Gastrocnemius medialis (tissue), 4 donors: ENCODE measurements around the gene PER3. TPM values are rescaled to one million over a fixed set of nuclear protein-coding genes. Genes with fewer than 3 reads are reported as not detected.

Experiments
- ATAC-seq, 2 donors: fragments of 150-250 bp; one replicate each; pipeline ENCODE4 v1.9.1; 2016
- DNase-seq, 2 donors: peaks; one replicate each; pipeline ENCODE4 v3.0.0-alpha.2; 2019
- H3K27ac ChIP-seq, 4 donors: fragments of 200-600 bp; sonication (generic); 1 replicate in 1 of 4; 2 replicates in 3 of 4; pipeline ENCODE4 v1.5.1; 2016 to 2018; ENCODE audit warnings: mild to moderate bottlenecking in 2 of 4, moderate library complexity in 1 of 4
- H3K27me3 ChIP-seq, 3 donors: fragments of 200-600 bp; sonication (generic) in 2 of 3; 1 replicate in 1 of 3; 2 replicates in 2 of 3; pipeline versions ENCODE4 v1.5.1 to v1.6.0; 2016 to 2019; ENCODE audit warnings: mild to moderate bottlenecking in 1 of 3, moderate library complexity in 1 of 3
- H3K36me3 ChIP-seq, 2 donors: fragments of 200-600 bp; sonication (generic) in 1 of 2; one replicate each; pipeline ENCODE4 v1.5.1; 2017 to 2018
- H3K4me1 ChIP-seq, 2 donors: fragments of 200-600 bp; sonication (generic) in 1 of 2; one replicate each; pipeline ENCODE4 v1.5.1; 2016 to 2017; ENCODE audit warnings: mild to moderate bottlenecking in 2 of 2
- H3K4me3 ChIP-seq, 4 donors: fragments of 200-600 bp; sonication (generic) in 3 of 4; 1 replicate in 1 of 4; 2 replicates in 3 of 4; pipeline ENCODE4 v1.5.1; 2016 to 2019; ENCODE audit warnings: mild to moderate bottlenecking in 2 of 4
- H3K9me3 ChIP-seq, 3 donors: fragments of 200-600 bp; sonication (generic) in 2 of 3; 1 replicate in 1 of 3; 2 replicates in 2 of 3; pipeline ENCODE4 v1.5.1; 2016 to 2019
- POLR2A ChIP-seq, 2 donors: fragments of 450-650 bp; IDR thresholded peaks; one replicate each; pipeline ENCODE4 v1.6.1; 2017; ENCODE audit warnings: antibody characterized with exemption in 2 of 2, mild to moderate bottlenecking in 2 of 2, moderate library complexity in 2 of 2
- in situ Hi-C, 4 donors: fragments of 200-750 bp; cut with MboI; loops; one replicate each; pipeline versions ENCODE4 v1.15.0 to v1.8.0; 2017; ENCODE audit warnings: low sequenced_read_pairs in 4 of 4
- intact Hi-C: fragments of 100-400 bp; cut with DNase I; formaldehyde crosslinking; loops from one replicate; pipeline ENCODE4 v1.15.1; 2023; ENCODE audit warnings: low total_unique reads
- total RNA-seq, 4 donors: library from RNA; depleted of rRNA; stranded (reverse); fragments of >200 nt; gene quantifications; one replicate each; pipeline versions ENCODE4 v1.1.0 to v1.2.3, GENCODE V29; 2016
- TF ChIP-seq, protein P1 (sequence below), 5 experiments: fragments of 450-650 bp in 3 of 5; fragments of 200-600 bp in 2 of 5; sonication (generic) in 2 of 5; IDR thresholded peaks in 4 of 5; conservative IDR thresholded peaks in 1 of 5; 1 replicate in 4 of 5; 2 replicates in 1 of 5; pipeline ENCODE4 v1.5.1; 2016 to 2019; ENCODE audit warnings: antibody characterized with exemption in 5 of 5, mild to moderate bottlenecking in 3 of 5, moderate library complexity in 3 of 5

PER3 gene
- total RNA-seq, 4 donors from 2014 or later, result 3.7 to 7.1 (median 5.5) TPM

DNA sequence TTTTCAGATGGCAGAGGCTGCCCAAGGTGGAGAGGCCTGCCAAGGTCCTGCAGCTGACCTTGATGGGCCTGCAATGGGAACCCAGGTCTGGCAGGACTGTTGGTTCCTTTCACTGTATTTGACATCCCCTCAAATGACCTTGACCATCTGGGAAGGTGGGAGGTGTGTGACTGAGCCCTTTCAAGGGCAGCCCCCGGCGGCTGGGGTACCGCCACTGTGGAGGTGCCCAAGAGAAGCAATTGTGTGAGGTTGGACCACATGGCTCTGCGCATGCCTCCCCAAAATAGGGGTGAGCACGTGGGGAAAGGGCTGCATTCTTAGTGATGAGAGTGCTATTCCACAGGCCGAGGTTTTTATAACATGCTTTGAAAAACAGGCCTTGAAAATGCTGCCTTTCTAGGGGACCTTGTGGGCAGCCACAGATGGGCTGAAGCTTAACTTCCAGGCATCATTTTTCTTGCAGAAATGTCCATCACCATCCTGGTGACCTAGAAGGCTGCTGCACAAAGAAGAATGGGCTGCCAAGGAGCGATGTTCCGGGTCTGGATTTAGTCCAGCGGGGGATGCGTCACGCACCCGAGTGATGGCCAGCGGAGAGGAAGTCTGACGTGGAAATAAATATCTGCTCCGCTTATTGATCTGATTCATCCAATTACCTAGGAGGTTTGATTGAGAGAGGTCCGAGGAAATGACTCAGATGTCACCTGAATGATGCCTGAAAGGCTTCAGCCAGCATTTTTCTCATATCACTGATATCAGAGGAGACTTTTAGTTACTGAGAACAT is 85.2 kb downstream of the PER3 start:
- TF ChIP-seq POLR2A (IDR thresholded peaks at IDR 0.05), result no peak
- TF ChIP-seq, protein P1, sequence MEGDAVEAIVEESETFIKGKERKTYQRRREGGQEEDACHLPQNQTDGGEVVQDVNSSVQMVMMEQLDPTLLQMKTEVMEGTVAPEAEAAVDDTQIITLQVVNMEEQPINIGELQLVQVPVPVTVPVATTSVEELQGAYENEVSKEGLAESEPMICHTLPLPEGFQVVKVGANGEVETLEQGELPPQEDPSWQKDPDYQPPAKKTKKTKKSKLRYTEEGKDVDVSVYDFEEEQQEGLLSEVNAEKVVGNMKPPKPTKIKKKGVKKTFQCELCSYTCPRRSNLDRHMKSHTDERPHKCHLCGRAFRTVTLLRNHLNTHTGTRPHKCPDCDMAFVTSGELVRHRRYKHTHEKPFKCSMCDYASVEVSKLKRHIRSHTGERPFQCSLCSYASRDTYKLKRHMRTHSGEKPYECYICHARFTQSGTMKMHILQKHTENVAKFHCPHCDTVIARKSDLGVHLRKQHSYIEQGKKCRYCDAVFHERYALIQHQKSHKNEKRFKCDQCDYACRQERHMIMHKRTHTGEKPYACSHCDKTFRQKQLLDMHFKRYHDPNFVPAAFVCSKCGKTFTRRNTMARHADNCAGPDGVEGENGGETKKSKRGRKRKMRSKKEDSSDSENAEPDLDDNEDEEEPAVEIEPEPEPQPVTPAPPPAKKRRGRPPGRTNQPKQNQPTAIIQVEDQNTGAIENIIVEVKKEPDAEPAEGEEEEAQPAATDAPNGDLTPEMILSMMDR (IDR thresholded peaks at IDR 0.05 in 4 of 5, conservative IDR thresholded peaks at IDR 0.05 in 1 of 5), result no peak
- intact Hi-C loops (no loop called here), in situ Hi-C loops (no loop called here)
- Histone ChIP-seq H3K9me3 (no peaks in the 10 kb centered on the region), H3K36me3 (no peaks in the 10 kb centered on the region), H3K27ac (no peak overlapping the region), H3K4me3 (no peak overlapping the region), H3K27me3 (no peaks in the 10 kb centered on the region), H3K4me1 (no peaks in the 10 kb centered on the region)
- ATAC-seq, result no peak
- no peak for DNase-seq

DNA sequence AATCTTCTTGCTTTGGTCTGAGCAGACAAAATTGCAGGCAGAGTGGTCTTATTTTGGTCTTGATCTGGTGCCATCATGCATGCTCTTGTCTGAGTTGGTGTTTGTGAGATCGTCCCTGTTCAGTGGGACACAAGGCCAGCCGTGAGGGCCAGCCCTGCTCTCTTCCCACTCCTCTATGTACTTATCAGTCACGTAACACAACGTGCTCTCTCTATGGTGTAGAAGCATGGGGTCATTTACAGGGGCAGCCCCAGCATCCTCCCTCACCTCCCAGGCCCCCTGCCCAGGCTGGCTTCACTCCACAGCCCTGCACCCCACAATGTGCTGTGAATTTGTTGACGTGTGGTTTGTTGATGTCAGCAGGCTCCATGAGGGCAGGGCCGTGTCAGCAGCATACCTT is 87.0 kb downstream of the PER3 start:
- no peaks in the 10 kb centered on the region for H3K4me1 ChIP-seq
- no peaks in the 10 kb centered on the region for H3K36me3 ChIP-seq
- in situ Hi-C loops, result no loop called here
- intact Hi-C loops, result no loop called here
- no peaks in the 10 kb centered on the region for H3K27me3 ChIP-seq
- ATAC-seq, result no peak
- no peak for DNase-seq
- H3K9me3 ChIP-seq, result no peaks in the 10 kb centered on the region
- H3K27ac ChIP-seq, result no peak overlapping the region
- TF ChIP-seq, protein P1 (IDR thresholded peaks at IDR 0.05 in 4 of 5, conservative IDR thresholded peaks at IDR 0.05 in 1 of 5), result no peak
- TF ChIP-seq POLR2A (IDR thresholded peaks at IDR 0.05), result no peak
- no peak overlapping the region for H3K4me3 ChIP-seq

DNA sequence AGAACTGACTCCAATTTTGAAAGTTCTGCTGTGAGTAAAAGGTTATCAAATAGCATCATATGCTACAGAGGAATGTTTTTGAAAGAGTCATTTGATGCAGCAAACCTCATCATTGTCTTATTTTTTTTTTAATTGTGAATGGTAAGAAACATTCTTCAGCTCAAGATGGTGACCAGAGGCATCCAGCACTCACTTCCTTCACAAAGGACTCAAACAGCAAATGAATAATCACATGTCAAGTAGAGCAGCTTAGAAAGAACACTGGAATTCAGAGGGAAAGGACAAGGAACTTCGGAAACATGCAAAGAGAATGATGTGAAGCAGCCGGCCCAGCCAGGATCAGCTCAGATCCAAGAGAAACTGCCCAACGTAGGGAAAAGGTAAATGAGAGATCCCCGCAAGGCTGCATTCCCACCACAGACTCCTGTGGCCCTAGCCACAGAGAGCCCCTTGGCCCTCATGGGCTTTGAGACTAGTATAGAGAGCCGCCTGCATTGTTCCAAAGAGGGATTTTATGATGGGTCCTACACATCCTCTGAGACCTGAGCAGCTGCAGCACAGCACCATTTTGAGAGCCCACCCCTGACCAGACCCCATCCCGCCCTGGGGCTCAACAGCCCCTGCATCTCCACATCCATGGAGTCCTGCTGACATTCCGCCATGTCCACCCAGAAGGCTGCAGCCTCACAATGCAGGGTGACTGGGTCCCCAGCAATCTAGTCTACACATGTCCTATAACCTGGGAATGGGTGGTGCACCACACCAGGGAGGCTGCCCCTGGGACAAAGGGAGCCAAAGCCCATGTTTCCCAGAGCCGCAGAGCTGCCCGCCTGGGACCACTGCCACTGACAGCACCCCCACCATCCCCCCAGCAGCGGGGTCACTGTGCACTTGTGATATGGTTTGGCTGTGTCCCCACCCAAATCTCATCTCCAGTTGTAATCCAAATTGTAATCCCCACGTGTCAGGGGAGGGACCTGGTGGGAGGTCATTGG is 90.0 kb downstream of the PER3 start:
- H3K4me3 ChIP-seq, result no peak overlapping the region
- H3K4me1 ChIP-seq, result no peaks in the 10 kb centered on the region
- DNase-seq (no peak), ATAC-seq (no peak)
- no peak for TF ChIP-seq POLR2A (IDR thresholded peaks at IDR 0.05)
- TF ChIP-seq, protein P1 (IDR thresholded peaks at IDR 0.05 in 4 of 5, conservative IDR thresholded peaks at IDR 0.05 in 1 of 5), result no peak
- peaks cover 0 to 4% (median 0%) of the 10 kb centered on the region in 3 donors for H3K9me3 ChIP-seq
- H3K27me3 ChIP-seq, result no peaks in the 10 kb centered on the region
- H3K27ac ChIP-seq, result no peak overlapping the region
- in situ Hi-C loops (no loop called here), intact Hi-C loops (no loop called here)
- H3K36me3 ChIP-seq, result no peaks in the 10 kb centered on the region

DNA sequence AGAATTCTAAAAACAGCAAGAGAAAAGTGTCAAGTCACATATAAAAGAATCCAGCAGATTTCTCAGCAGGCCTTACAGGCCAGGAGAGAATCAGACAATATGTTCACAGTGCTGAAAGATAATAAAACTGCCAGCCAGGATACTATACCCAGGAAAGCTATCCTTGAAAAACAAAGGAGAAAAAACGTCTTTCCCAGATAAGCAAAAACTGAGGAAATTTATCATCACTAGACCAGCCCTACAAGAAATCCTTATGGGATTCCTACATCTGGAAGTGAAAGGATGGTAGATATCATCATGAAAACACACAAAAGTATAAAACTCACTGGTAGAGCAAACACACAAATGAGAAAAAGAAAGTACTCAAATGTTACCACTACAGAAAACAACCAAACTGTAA is 93.9 kb downstream of the PER3 start:
- TF ChIP-seq POLR2A (IDR thresholded peaks at IDR 0.05), result no peak
- TF ChIP-seq, protein P1 (IDR thresholded peaks at IDR 0.05 in 4 of 5, conservative IDR thresholded peaks at IDR 0.05 in 1 of 5), result no peak
- Histone ChIP-seq H3K27ac (no peak overlapping the region), H3K27me3 (no peaks in the 10 kb centered on the region), H3K4me3 (no peak overlapping the region), H3K4me1 (no peaks in the 10 kb centered on the region), H3K36me3 (no peaks in the 10 kb centered on the region), H3K9me3 (peaks cover 0 to 4% (median 0%) of the 10 kb centered on the region in 3 donors)
- DNase-seq (no peak), ATAC-seq (no peak)
- intact Hi-C loops, result no loop called here
- in situ Hi-C loops, result no loop called here
